Measurements from ENCODE around the gene ZFHX3. TPM values are rescaled to one million over a fixed set of nuclear protein-coding genes. Genes with fewer than 3 reads are reported as not detected.

ZFHX3 gene
- total and polyA plus RNA-seq, 2 experiments from 2014 or later, result 6.7 to 12.2 TPM

GRCh38 chr16:72985995-72986394, 61.9 kb downstream of the ZFHX3 start:
- Histone ChIP-seq H3K9me3 (ENCODE audit: low read depth) (no peaks in the 10 kb centered on the region), H3K4me3 (no peak overlapping the region), H3K36me3 (no peaks in the 10 kb centered on the region), H3K4me1 (ENCODE audit: low read depth) (peaks cover 31% of the 10 kb centered on the region), H3K27ac (peak overlapping the region; percentile 51), H3K27me3 (no peaks in the 10 kb centered on the region)
- peak in 1 of 2 donors; percentile 56 for DNase-seq (ENCODE audit: low read depth in 1 of 2, low spot score in 1 of 2)
- no peak for TF ChIP-seq CTCF (IDR thresholded peaks at IDR 0.05; ENCODE audit: low read depth, low read length)

GRCh38 chr16:72985148-72985941, 62.6 kb downstream of the ZFHX3 start:
- TF ChIP-seq CTCF (IDR thresholded peaks at IDR 0.05; ENCODE audit: low read depth, low read length), result no peak
- H3K4me3 ChIP-seq, result no peak overlapping the region
- H3K27me3 ChIP-seq, result no peaks in the 10 kb centered on the region
- DNase-seq (ENCODE audit: low read depth in 1 of 2, low spot score in 1 of 2), result peak; percentile 18 to 88
- no peaks in the 10 kb centered on the region for H3K36me3 ChIP-seq
- H3K9me3 ChIP-seq (ENCODE audit: low read depth), result no peaks in the 10 kb centered on the region
- peak overlapping the region; percentile 62 for H3K27ac ChIP-seq
- H3K4me1 ChIP-seq (ENCODE audit: low read depth), result peaks cover 24% of the 10 kb centered on the region

GRCh38 chr16:72983728-72984350, 64.1 kb downstream of the ZFHX3 start:
- H3K4me1 ChIP-seq (ENCODE audit: low read depth), result peaks cover 15% of the 10 kb centered on the region
- no peak for TF ChIP-seq CTCF (IDR thresholded peaks at IDR 0.05; ENCODE audit: low read depth, low read length)
- H3K36me3 ChIP-seq, result no peaks in the 10 kb centered on the region
- H3K9me3 ChIP-seq (ENCODE audit: low read depth), result no peaks in the 10 kb centered on the region
- no peak overlapping the region for H3K27ac ChIP-seq
- no peak for DNase-seq (ENCODE audit: low read depth in 1 of 2, low spot score in 1 of 2)
- no peaks in the 10 kb centered on the region for H3K27me3 ChIP-seq
- H3K4me3 ChIP-seq, result no peak overlapping the region

- H3K4me3 ChIP-seq, result no peak overlapping the region
These were observed 64.7 kb downstream of the ZFHX3 start for GRCh38 chr16:72983241-72983640.

GRCh38 chr16:72979974-72980373, 68.0 kb downstream of the ZFHX3 start:
- H3K27ac ChIP-seq, result no peak overlapping the region
- H3K36me3 ChIP-seq, result no peaks in the 10 kb centered on the region
- no peaks in the 10 kb centered on the region for H3K27me3 ChIP-seq
- H3K4me1 ChIP-seq (ENCODE audit: low read depth), result peaks cover 2% of the 10 kb centered on the region
- no peak for TF ChIP-seq CTCF (IDR thresholded peaks at IDR 0.05; ENCODE audit: low read depth, low read length)
- DNase-seq (ENCODE audit: low read depth in 1 of 2, low spot score in 1 of 2), result peak in 1 of 2 donors; percentile 61
- no peaks in the 10 kb centered on the region for H3K9me3 ChIP-seq (ENCODE audit: low read depth)
- no peak overlapping the region for H3K4me3 ChIP-seq

More at GRCh38 chr16:72983241-72983640, 64.7 kb downstream of the ZFHX3 start:
- Histone ChIP-seq H3K27me3 (no peaks in the 10 kb centered on the region), H3K9me3 (ENCODE audit: low read depth) (no peaks in the 10 kb centered on the region), H3K27ac (no peak overlapping the region), H3K36me3 (no peaks in the 10 kb centered on the region), H3K4me1 (ENCODE audit: low read depth) (peaks cover 15% of the 10 kb centered on the region)
- no peak for DNase-seq (ENCODE audit: low read depth in 1 of 2, low spot score in 1 of 2)
- TF ChIP-seq CTCF (IDR thresholded peaks at IDR 0.05; ENCODE audit: low read depth, low read length), result no peak

Data from cardiac muscle cell (in vitro differentiated cells and primary cell).